Suprapubic skin (tissue), 3 donors: ENCODE measurements around the gene PARVB.

Source experiments
- CTCF ChIP-seq, 2 donors: fragments of 200-600 bp in 1 of 2; fragments of 450-650 bp in 1 of 2; sonication (generic) in 1 of 2; IDR thresholded peaks; one replicate each; pipeline ENCODE4 v1.5.1; 2016 to 2019; ENCODE audit warnings: antibody characterized with exemption in 2 of 2, mild to moderate bottlenecking in 1 of 2, moderate library complexity in 1 of 2
- EP300 ChIP-seq: sonication (generic); formaldehyde crosslinking; IDR thresholded peaks from one replicate; pipeline ENCODE4 v1.6.1; 2017; ENCODE audit warnings: antibody characterized with exemption
- POLR2A ChIP-seq, 2 donors: fragments of 450-650 bp; IDR thresholded peaks; one replicate each; pipeline ENCODE4 v1.6.1; 2017; ENCODE audit warnings: antibody characterized with exemption in 2 of 2, mild to moderate bottlenecking in 2 of 2, moderate library complexity in 2 of 2

GRCh38 chr22:43980996-43981395, 43.1 kb upstream of the PARVB start:
- TF ChIP-seq CTCF (IDR thresholded peaks at IDR 0.05), result no peak
- TF ChIP-seq EP300, result no peak
- TF ChIP-seq POLR2A (IDR thresholded peaks at IDR 0.05), result no peak
